DOHH2 (cell line): Measurements from ENCODE around the gene PCDHGB1.

Experiments
- CTCF ChIP-seq: fragments of 200-600 bp; sonication (generic); IDR thresholded peaks from one replicate; pipeline ENCODE4 v1.5.1; 2014; ENCODE audit warnings: antibody characterized with exemption, mild to moderate bottlenecking, low read depth, low read length; ENCODE audit not compliant: poor library complexity, severe bottlenecking
- EZH2phosphoT487 ChIP-seq: fragments of 200-600 bp; sonication (generic); IDR thresholded peaks from 2 replicates; pipeline ENCODE4 v1.6.1; 2017; ENCODE audit warnings: borderline replicate concordance, mild to moderate bottlenecking, antibody characterized with exemption, low read length, moderate library complexity, mixed read lengths

GRCh38 chr5:141393267-141393666, 43.4 kb downstream of the PCDHGB1 start:
- TF ChIP-seq CTCF (no peak), EZH2phosphoT487 (no peak)
